Activated T-cell treated with anti-CD3 and anti-CD28 coated beads for 48 hours (primary cell): Measurements from ENCODE around the gene STAT5A.
"Not testable (repeated sequence)": the region's sequence is repeated elsewhere in the genome, so short reads cannot be mapped to it uniquely, and the experiment has no call there.

Experiments
- DNase-seq: peaks from one replicate; pipeline ENCODE4 v3.0.0-alpha.2; 2020; ENCODE audit warnings: low read depth

Gene STAT5A

GRCh38 chr17:42333053-42333452 is 44.8 kb downstream of the STAT5A start:
- DNase-seq = no peak

DNA sequence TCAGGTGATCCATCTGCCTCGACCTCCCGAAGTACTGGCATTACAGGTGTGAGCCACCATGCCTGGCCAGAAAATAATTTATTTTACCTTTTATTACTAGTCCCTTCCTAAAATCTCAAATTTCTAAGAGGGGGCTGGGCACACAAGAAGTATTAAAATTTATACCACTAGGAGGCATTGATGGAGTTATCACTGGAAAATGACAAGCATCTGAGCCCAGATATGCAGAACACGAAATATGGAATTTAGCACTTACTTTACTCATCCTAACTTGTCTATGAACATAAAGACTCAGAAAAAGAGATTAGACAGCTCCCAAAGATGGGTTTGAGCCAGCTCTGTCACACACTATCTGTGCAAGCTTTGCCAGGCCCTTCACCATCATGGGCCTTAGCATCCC is 46.4 kb downstream of the STAT5A start:
- DNase-seq = no peak

GRCh38 chr17:42337442-42337841 is 49.1 kb downstream of the STAT5A start:
- peak; percentile 73 for DNase-seq

DNA sequence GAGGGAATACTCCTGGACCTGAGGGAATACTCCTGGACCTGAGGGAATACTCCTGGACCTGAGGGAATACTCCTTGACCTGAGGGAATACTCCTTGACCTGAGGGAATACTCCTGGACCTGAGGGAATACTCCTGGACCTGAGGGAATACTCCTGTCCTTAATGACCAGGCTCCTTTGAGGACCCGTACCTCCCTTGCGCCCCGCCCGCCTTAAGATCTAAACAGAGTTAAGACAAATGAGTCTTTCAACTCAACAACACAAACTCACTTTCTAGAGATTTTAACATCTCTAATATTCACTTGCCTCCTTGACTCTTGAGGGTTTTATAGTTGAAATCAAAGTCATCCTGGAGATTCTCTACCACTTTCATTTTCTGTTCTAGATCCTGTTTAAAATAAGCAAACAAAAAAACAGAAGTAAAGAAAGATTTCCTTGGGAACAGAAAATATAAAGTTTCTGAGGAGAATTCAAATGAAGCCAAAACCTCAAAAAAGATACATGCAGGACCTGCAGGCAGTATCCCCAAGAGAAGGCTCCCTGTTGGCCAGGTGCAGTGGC is 50.2 kb downstream of the STAT5A start:
- no peak for DNase-seq

DNA sequence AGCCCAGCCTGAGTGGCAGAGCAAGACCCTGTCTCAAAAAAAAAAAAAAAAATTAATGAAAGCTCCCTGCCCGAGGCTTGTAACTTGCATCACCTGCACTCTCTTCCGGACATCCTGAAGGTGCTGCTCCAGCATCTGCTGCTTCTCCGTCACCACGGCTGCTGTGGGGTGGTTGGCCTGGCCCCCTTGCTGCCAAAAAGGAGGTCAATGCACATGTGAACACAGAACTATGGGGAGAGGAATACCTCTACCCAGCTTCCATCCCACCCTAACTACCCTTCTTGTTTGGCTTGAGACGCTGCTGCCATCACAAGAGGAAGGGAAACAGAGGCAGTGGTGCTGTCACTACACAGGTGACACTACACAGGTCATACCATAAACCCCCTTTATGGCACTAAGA is 50.9 kb downstream of the STAT5A start:
- no peak for DNase-seq

GRCh38 chr17:42340691-42341127 is 52.4 kb downstream of the STAT5A start:
- DNase-seq = peak; percentile 39

DNA sequence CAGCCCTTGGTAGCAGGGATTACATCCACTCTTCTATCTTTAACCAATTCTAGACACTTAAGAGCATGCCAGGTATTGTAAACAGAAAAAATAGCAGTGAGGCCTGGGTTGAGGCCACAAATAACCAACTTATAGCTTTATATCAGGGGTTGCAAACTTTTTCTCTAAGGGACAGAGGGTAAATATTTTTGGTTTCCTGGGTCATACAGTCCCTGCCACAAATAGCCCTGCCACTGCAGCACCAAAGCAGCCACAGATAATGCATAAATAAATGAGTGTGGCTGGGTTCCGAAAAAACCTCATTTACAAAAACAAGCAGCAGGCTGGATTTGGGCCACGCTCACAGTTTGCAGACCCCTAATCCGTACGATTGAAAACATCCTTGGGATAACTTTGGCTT is 53.3 kb downstream of the STAT5A start:
- no peak for DNase-seq

DNA sequence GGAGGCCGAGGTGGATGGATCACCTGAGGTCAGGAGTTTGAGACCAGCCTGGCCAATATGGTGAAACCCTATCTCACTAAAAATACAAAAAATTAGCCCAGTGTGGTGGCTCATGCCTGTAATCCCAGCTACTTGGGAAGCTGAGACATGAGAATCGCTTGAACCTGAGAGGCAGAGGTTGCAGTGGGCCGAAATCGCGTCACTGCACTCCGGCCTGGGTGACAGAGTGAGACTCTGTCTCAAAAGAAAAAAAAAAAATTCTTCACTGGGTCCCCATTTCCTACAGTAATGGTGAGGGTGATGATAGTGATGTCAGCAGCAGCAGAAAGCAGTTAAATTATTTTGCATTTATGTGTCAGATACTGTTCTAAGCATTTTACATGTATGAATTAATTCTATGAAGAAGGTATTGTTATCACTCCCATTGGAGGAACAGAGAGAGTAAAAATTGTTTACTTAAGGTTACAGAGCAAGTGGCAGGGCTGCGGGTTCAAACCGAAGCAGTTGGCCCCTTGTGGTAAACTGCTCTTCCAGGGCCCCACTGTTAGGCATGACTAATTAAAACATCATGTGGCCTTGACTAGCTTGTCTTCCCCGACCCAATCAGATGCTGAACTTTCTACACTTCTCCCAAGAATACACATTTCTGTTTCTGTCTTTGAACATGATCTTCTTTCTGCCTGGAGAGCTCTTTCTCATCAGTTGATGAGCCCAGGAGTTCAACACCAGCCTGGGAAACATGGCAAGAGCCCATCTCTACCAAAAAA is 54.1 kb downstream of the STAT5A start:
- DNase-seq = no peak

GRCh38 chr17:42345396-42346073 is 57.2 kb downstream of the STAT5A start:
- no peak for DNase-seq

- DNase-seq = no peak
These were observed 58.2 kb downstream of the STAT5A start for GRCh38 chr17:42346481-42346880.

DNA sequence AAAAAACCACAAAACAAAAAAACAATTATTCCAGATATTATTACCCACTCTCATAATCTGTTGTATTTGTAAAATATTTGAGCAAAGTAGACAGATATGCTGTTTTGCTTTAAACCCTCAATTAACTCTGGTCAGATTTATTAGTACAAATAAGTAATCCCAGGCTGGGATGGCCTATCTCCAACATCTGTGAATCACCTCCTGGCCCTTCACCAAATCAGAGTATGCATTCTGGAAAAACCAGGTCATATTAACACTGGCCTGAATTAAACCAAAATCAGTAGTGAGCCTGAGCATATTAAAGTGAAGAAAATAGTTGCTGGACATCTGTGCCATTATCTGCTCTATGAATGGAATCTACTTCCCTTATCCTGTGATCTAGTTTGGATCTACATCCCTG is 58.9 kb downstream of the STAT5A start:
- no peak for DNase-seq

DNA sequence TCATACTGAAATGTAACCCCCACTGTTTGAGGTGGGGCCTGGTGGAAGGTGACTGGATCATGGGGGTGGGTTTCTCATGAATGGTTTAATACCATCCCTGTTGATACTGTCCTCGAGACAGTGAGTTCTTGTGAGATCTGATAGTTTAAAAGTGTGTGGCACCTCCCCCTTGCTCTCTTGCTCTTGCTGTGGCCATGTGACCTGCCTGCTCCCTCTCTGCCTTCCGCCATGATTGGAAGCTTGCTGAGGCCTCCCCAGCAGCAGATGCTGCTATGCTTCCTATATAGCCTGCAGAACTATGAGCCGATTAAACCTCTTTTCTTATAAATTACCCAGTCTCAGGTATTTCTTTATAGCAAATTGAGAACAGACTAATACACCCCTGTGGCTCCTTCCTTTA is 59.3 kb downstream of the STAT5A start:
- no peak for DNase-seq

DNA sequence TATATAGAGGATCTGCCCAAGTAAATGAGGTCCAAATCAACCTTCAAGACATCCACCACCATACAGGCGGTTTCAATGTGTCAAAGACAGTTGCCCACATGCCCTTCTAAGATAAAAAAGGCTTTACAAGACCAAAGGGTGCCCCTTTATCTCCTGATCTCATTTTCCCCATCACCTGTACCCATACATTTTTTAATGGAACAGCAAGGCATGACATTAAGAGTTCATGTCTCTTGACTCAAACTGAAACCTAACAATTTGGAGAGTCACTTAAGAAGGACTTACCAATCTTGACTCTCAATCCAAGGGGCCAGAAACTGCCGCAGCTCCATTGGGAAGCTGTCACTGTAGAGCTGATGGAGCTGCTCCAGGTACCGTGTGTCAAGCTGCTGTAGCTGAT is 59.8 kb downstream of the STAT5A start:
- DNase-seq = no peak

DNA sequence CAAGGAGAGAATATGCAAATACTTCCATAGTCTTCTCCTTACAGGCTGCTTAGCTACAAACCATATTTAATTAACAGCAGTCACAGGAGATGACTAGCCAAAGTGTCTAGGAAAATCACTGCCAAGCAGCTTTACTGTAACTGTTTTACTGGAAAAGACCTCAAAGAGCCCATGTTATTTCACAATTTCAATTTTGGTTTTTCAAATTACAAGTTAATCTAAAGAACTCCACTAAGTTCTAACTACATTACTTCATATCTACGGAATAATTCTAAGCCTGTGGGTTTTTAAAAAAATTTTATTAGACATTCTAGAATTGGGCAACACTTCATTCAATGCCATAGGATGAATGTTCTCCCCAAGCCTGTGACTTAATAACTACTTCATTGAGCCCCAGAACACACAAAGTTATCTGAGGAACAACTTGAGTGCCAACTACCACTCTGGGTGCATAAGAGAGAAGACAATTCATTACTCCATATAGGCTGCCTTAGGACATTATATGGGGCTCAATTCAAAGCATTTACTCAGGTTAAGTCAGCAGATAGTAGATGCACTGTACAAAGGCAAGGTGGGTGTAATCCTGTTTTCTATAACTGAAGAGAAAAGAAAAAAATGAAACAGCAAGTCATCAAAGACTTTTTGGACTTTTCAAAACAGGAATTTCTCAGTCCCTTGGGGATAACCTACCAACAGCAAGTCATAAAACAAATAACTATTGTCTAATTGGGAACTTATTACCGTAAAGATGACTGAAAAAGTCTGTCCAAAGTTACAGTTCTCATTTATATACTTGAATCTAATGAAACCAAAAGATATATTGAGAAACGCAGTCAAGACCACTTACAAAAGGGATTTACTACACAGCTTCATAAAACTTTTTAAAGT is 66.9 kb downstream of the STAT5A start:
- DNase-seq = no peak

GRCh38 chr17:42358434-42358833 is 70.1 kb downstream of the STAT5A start:
- no peak for DNase-seq

DNA sequence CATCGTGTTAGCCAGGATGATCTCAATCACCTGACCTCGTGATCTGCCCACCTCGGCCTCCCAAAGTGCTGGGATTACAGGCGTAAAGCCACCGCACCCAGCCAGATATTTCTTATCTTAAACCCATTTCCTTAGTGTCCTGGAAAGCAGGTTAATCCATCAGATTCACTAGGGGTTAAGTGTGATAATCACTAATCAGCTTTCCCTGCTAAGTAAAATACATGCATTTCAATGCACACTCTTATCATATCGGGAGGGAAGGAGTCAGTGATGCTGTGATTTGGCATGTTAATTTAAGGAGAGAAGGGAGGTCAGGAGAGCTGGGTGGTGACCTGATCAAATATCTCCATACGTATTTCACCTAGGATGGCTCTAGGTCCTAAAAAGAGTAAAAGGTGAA is 70.8 kb downstream of the STAT5A start:
- DNase-seq = no peak

GRCh38 chr17:42360388-42360787 is 72.1 kb downstream of the STAT5A start:
- not testable (repeated sequence) for DNase-seq
